Mesothelial cell of epicardium (in vitro differentiated cells): ENCODE measurements around the gene PCNX2. TPM values are rescaled to one million over a fixed set of nuclear protein-coding genes. Genes with fewer than 3 reads are reported as not detected.

Experiments
- DNase-seq, 2 experiments: peaks; one replicate each; pipeline ENCODE4 v3.0.0; 2021; ENCODE audit warnings: low spot score in 2 of 2; ENCODE audit not compliant: unreplicated experiment in 2 of 2
- H3K27ac Mint-ChIP-seq: 2 replicates; pipeline ENCODE4 v1.8.0; 2021; ENCODE audit warnings: mixed read lengths
- H3K27me3 Mint-ChIP-seq: 2 replicates; pipeline ENCODE4 v1.8.0; 2021; ENCODE audit warnings: low read depth, mixed read lengths
- H3K36me3 Mint-ChIP-seq: 2 replicates; pipeline ENCODE4 v1.8.0; 2021; ENCODE audit warnings: mixed read lengths
- H3K4me1 Mint-ChIP-seq: 2 replicates; pipeline ENCODE4 v1.8.0; 2021; ENCODE audit warnings: mixed read lengths
- H3K4me3 Mint-ChIP-seq: 2 replicates; pipeline ENCODE4 v1.8.0; 2021; ENCODE audit warnings: mild to moderate bottlenecking, moderate library complexity, mixed read lengths
- H3K9me3 Mint-ChIP-seq: 2 replicates; pipeline ENCODE4 v1.8.0; 2021; ENCODE audit warnings: mixed read lengths
- total RNA-seq: library from RNA; stranded (reverse); gene quantifications from 3 replicates; pipeline ENCODE4 v1.2.1, GENCODE V29; 2021
- TF ChIP-seq, protein P1 (sequence below): fragments of 200-600 bp; sonication (generic); IDR thresholded peaks from one replicate; pipeline ENCODE4 v1.5.0; 2021; ENCODE audit warnings: antibody characterized with exemption; ENCODE audit not compliant: unreplicated experiment

Gene PCNX2
- total RNA-seq, 1 donor from 2014 or later: 28.4 TPM

DNA sequence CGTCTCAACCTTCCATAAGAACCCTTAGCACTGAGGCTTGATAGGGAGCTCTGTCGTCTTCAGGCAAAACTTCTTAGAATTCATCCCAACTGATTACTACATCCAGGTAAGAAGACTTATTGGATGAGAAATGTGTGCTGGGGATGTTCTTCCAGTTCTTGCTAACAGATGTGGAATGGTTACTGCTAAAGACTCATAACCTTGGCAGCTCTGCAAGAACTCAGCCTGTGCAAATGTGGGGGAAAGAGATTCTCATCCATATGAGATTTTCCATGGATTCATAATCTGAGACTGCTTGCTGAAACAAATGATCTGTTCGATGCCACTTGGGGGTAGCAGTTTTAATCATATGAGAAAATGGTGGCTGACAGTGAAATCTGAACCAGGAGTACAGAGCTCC lies 296.9 kb downstream of the PCNX2 start:
- Mint-ChIP-seq H3K36me3 (peaks cover 50% of the 10 kb centered on the region), H3K27me3 (no peaks in the 10 kb centered on the region), H3K4me1 (no peaks in the 10 kb centered on the region)

DNA sequence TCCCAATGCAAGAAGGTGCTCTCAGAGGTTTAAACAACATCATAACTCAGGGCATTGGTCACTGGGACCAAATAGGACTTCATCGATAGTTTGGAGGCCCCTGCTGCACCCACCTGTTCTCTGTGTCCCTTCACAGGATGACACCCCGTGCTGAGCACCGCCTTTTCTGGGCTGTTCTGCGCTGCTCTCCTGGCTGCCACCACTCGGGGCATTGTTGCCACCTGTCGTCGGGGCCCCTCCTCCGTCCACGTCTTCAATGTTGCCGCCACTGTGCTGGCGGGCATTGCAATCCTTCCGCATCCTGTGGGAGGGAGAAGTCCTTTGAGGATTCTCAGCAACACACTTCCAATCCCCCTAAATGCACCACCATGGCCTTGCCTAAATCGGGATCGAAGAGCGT lies 297.4 kb downstream of the PCNX2 start:
- DNase-seq: no peak
- no peaks in the 10 kb centered on the region for H3K27me3 Mint-ChIP-seq
- H3K36me3 Mint-ChIP-seq: peaks cover 55% of the 10 kb centered on the region
- no peaks in the 10 kb centered on the region for H3K4me1 Mint-ChIP-seq
- no peak overlapping the region for H3K27ac Mint-ChIP-seq
- TF ChIP-seq, protein P1, sequence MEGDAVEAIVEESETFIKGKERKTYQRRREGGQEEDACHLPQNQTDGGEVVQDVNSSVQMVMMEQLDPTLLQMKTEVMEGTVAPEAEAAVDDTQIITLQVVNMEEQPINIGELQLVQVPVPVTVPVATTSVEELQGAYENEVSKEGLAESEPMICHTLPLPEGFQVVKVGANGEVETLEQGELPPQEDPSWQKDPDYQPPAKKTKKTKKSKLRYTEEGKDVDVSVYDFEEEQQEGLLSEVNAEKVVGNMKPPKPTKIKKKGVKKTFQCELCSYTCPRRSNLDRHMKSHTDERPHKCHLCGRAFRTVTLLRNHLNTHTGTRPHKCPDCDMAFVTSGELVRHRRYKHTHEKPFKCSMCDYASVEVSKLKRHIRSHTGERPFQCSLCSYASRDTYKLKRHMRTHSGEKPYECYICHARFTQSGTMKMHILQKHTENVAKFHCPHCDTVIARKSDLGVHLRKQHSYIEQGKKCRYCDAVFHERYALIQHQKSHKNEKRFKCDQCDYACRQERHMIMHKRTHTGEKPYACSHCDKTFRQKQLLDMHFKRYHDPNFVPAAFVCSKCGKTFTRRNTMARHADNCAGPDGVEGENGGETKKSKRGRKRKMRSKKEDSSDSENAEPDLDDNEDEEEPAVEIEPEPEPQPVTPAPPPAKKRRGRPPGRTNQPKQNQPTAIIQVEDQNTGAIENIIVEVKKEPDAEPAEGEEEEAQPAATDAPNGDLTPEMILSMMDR: no peak
- H3K9me3 Mint-ChIP-seq: peaks cover 22% of the 10 kb centered on the region
- H3K4me3 Mint-ChIP-seq: no peak overlapping the region

More for the DNA sequence above, 296.9 kb downstream of the PCNX2 start:
- Mint-ChIP-seq H3K9me3 (peaks cover 21% of the 10 kb centered on the region), H3K4me3 (no peak overlapping the region), H3K27ac (no peak overlapping the region)
- DNase-seq: no peak
- TF ChIP-seq, protein P1: no peak

DNA sequence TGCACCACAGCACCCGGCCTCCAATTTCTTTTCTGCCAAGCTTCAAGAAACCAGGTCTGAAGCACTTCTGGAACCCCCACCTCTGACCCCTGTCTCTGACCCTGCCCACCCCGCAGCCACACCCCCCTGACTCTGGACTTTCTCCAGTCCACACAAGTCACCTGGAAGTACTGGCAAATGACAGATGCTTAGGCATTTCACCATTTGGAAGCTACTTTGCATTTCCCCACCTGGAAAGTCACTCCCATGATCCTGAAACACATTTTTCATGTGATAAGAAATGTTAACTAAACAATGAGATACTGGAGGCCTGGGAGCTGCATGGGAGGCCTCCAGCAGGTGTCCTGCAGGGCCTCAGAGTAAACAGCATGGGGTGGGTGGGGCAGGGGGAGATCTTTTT lies 299.4 kb downstream of the PCNX2 start:
- Mint-ChIP-seq H3K4me3 (no peak overlapping the region), H3K27me3 (no peaks in the 10 kb centered on the region), H3K27ac (no peak overlapping the region), H3K36me3 (peaks cover 65% of the 10 kb centered on the region), H3K9me3 (peaks cover 19% of the 10 kb centered on the region), H3K4me1 (no peaks in the 10 kb centered on the region)
- TF ChIP-seq, protein P1: no peak
- no peak for DNase-seq

DNA sequence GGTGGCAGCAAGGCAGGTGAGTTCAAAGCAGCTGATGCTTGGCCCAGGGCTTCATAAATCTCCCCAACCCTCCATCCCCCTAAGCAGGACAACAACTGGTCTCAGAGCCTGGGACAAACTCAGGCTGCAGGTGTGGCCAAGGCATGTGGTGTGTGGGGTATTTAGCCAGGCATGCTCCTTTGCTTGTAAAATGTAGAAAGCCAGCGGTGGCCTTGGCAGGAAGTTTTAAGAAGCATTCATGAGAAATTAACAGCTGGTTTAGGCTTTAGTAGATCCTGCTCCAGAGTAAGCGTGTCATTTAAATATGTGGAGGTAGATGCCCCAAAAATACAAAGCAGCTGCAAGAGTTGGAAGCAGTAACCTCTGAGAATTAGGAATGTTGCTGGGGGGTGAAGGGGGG lies 300.3 kb downstream of the PCNX2 start:
- Mint-ChIP-seq H3K4me3 (no peak overlapping the region), H3K9me3 (peaks cover 19% of the 10 kb centered on the region), H3K36me3 (peaks cover 65% of the 10 kb centered on the region), H3K27me3 (no peaks in the 10 kb centered on the region), H3K4me1 (no peaks in the 10 kb centered on the region), H3K27ac (no peak overlapping the region)
- DNase-seq: no peak
- TF ChIP-seq, protein P1: no peak

DNA sequence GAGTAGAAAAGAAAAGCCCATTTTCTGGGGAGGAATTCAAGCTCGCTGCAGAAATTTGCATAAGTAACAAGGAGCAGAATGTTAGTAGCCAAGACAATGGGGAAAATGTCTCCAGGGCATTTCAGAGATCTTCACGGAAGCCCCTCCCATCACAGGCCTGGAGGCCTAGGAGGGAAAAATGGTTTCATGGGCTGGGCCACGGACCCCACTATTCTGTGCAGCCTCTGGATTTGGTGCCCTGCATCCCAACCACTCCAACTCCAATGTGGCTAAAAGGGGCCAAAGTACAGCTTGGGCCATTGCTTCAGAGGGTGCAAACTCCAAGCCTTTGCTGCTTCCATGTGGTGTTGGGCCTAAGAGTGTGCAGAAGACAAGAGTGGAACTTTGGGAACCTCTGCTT lies 302.0 kb downstream of the PCNX2 start:
- Mint-ChIP-seq H3K4me1 (peaks cover 3% of the 10 kb centered on the region), H3K4me3 (no peak overlapping the region)

DNA sequence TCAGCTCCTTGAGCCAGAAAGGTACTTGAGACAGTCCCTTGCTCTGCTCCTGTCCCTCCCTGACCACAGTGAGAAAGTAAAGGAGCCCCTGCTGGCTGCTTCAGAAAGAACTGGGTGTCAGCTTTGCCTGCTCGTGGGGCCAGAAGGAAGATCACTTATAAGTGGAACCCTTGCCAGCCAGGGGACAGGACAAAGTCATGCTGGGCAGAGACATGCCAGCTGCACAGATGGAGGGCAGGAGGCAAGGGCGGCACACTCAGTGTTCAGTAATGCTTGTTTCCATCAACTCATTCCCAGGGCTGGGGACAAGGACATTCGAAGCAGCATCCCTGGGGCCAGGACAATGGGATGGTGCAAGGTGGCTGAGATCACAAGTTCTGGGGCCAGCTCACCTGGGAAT lies 303.3 kb downstream of the PCNX2 start:
- Mint-ChIP-seq H3K4me3 (no peak overlapping the region), H3K27me3 (no peaks in the 10 kb centered on the region), H3K4me1 (peaks cover 12% of the 10 kb centered on the region), H3K36me3 (peaks cover 45% of the 10 kb centered on the region), H3K9me3 (peaks cover 19% of the 10 kb centered on the region), H3K27ac (no peak overlapping the region)
- TF ChIP-seq, protein P1: no peak
- DNase-seq: no peak

More for the DNA sequence above, 302.0 kb downstream of the PCNX2 start:
- DNase-seq: no peak
- H3K27ac Mint-ChIP-seq: no peak overlapping the region
- peaks cover 19% of the 10 kb centered on the region for H3K9me3 Mint-ChIP-seq
- H3K27me3 Mint-ChIP-seq: no peaks in the 10 kb centered on the region
- H3K36me3 Mint-ChIP-seq: peaks cover 56% of the 10 kb centered on the region
- TF ChIP-seq, protein P1: no peak
